Measurements from ENCODE around the gene PPIF. TPM values are rescaled to one million over a fixed set of nuclear protein-coding genes. Genes with fewer than 3 reads are reported as not detected.
A peak's percentile ranks its signal among the peaks of the same experiment; 100 is the strongest.

PPIF gene
- total RNA-seq, 2 experiments from 2014 or later: 92.3 to 96.1 TPM

GRCh38 chr10:79356104-79356503 is 8.8 kb downstream of the PPIF start:
- H3K27ac Mint-ChIP-seq: no peak overlapping the region
- POLR2A ChIA-PET: interaction anchor here (0.6 kb wide), 1 partner anchor 360 kb away, joined by 3 read pairs; no protein-coding TSS in a partner anchor
- no peaks in the 10 kb centered on the region for H3K27me3 Mint-ChIP-seq
- no peaks in the 10 kb centered on the region for H3K9me3 Mint-ChIP-seq (ENCODE audit: low read depth)
- no peak for DNase-seq
- peaks cover 61% of the 10 kb centered on the region for H3K36me3 Mint-ChIP-seq (ENCODE audit: low read depth)
- ATAC-seq: no peak
- CTCF ChIA-PET: no interaction called here
- intact Hi-C loops (cut with DNase I, micrococcal nuclease): no loop called here
- no peak overlapping the region for H3K4me3 Mint-ChIP-seq
- H3K4me1 Mint-ChIP-seq: peaks cover 20% of the 10 kb centered on the region

GRCh38 chr10:79357180-79357579 is 9.9 kb downstream of the PPIF start:
- ATAC-seq (no peak), DNase-seq (no peak)
- intact Hi-C loops (cut with DNase I, micrococcal nuclease): no loop called here
- peaks cover 29% of the 10 kb centered on the region for H3K4me1 Mint-ChIP-seq
- POLR2A ChIA-PET: interaction anchor here (1.3 kb wide), 1 partner anchor 9 kb away, joined by 3 read pairs; no protein-coding TSS in a partner anchor
- peaks cover 52% of the 10 kb centered on the region for H3K36me3 Mint-ChIP-seq (ENCODE audit: low read depth)
- CTCF ChIA-PET: interaction anchor here (1.0 kb wide), 1 partner anchor 17 kb away, joined by 6 read pairs; no protein-coding TSS in a partner anchor
- no peak overlapping the region for H3K27ac Mint-ChIP-seq
- H3K27me3 Mint-ChIP-seq: no peaks in the 10 kb centered on the region
- no peaks in the 10 kb centered on the region for H3K9me3 Mint-ChIP-seq (ENCODE audit: low read depth)
- H3K4me3 Mint-ChIP-seq: no peak overlapping the region

- intact Hi-C loops (cut with DNase I, micrococcal nuclease): no loop called here
- H3K4me3 Mint-ChIP-seq: no peak overlapping the region
- CTCF ChIA-PET: no interaction called here
- ATAC-seq (no peak), DNase-seq (no peak)
- H3K27ac Mint-ChIP-seq: no peak overlapping the region
- no peaks in the 10 kb centered on the region for H3K27me3 Mint-ChIP-seq
- H3K9me3 Mint-ChIP-seq (ENCODE audit: low read depth): no peaks in the 10 kb centered on the region
- POLR2A ChIA-PET: interaction anchor here (1.3 kb wide), 1 partner anchor 11 kb away, joined by 3 read pairs; no protein-coding TSS in a partner anchor
- peaks cover 22% of the 10 kb centered on the region for H3K4me1 Mint-ChIP-seq
- peaks cover 37% of the 10 kb centered on the region for H3K36me3 Mint-ChIP-seq (ENCODE audit: low read depth)
These were observed 11.5 kb downstream of the PPIF start for GRCh38 chr10:79358811-79359210.

GRCh38 chr10:79359816-79360498 is 12.7 kb downstream of the PPIF start:
- CTCF ChIA-PET: interaction anchor here (1.7 kb wide), 1 partner anchor 15 kb away, joined by 4 read pairs; no protein-coding TSS in a partner anchor
- Mint-ChIP-seq H3K4me1 (peaks cover 20% of the 10 kb centered on the region), H3K27ac (no peak overlapping the region), H3K9me3 (ENCODE audit: low read depth) (no peaks in the 10 kb centered on the region), H3K36me3 (ENCODE audit: low read depth) (peaks cover 25% of the 10 kb centered on the region), H3K27me3 (no peaks in the 10 kb centered on the region), H3K4me3 (no peak overlapping the region)
- DNase-seq (no peak), ATAC-seq (no peak)
- POLR2A ChIA-PET: interaction anchor here (0.7 kb wide), 1 partner anchor 129 kb away, joined by 3 read pairs; no protein-coding TSS in a partner anchor
- intact Hi-C loops (cut with DNase I, micrococcal nuclease): no loop called here

- intact Hi-C loops (cut with DNase I, micrococcal nuclease): no loop called here
- H3K36me3 Mint-ChIP-seq (ENCODE audit: low read depth): peaks cover 18% of the 10 kb centered on the region
- ATAC-seq (no peak), DNase-seq (no peak)
- no peak overlapping the region for H3K4me3 Mint-ChIP-seq
- peaks cover 16% of the 10 kb centered on the region for H3K4me1 Mint-ChIP-seq
- H3K27me3 Mint-ChIP-seq: no peaks in the 10 kb centered on the region
- no peak overlapping the region for H3K27ac Mint-ChIP-seq
- no peaks in the 10 kb centered on the region for H3K9me3 Mint-ChIP-seq (ENCODE audit: low read depth)
- POLR2A ChIA-PET: interaction anchor here (0.7 kb wide), 1 partner anchor 128 kb away, joined by 3 read pairs; no protein-coding TSS in a partner anchor
- CTCF ChIA-PET: interaction anchor here (1.0 to 1.7 kb wide), 2 partner anchors 14 to 111 kb away, joined by 4 to 7 read pairs; no protein-coding TSS in a partner anchor
These were observed 13.5 kb downstream of the PPIF start for GRCh38 chr10:79360499-79361342.

- no peaks in the 10 kb centered on the region for H3K9me3 Mint-ChIP-seq (ENCODE audit: low read depth)
- H3K4me3 Mint-ChIP-seq: no peak overlapping the region
- H3K27me3 Mint-ChIP-seq: no peaks in the 10 kb centered on the region
- intact Hi-C loops (cut with DNase I, micrococcal nuclease): no loop called here
- no peak overlapping the region for H3K27ac Mint-ChIP-seq
- peaks cover 10% of the 10 kb centered on the region for H3K36me3 Mint-ChIP-seq (ENCODE audit: low read depth)
- ChIA-PET CTCF (interaction anchor here (1.7 kb wide), 1 partner anchor 13 kb away, joined by 4 read pairs; no protein-coding TSS in a partner anchor), POLR2A (no interaction called here)
- DNase-seq: no peak
- H3K4me1 Mint-ChIP-seq: peaks cover 11% of the 10 kb centered on the region
- no peak for ATAC-seq
These were observed 14.6 kb downstream of the PPIF start for GRCh38 chr10:79361726-79362397.

GRCh38 chr10:79367426-79368189 is 20.3 kb downstream of the PPIF start:
- CTCF ChIA-PET: no interaction called here
- no peaks in the 10 kb centered on the region for H3K4me1 Mint-ChIP-seq
- no peaks in the 10 kb centered on the region for H3K36me3 Mint-ChIP-seq (ENCODE audit: low read depth)
- POLR2A ChIA-PET: no interaction called here
- intact Hi-C loops (cut with DNase I, micrococcal nuclease): no loop called here
- H3K27me3 Mint-ChIP-seq: no peaks in the 10 kb centered on the region
- peaks cover 2% of the 10 kb centered on the region for H3K9me3 Mint-ChIP-seq (ENCODE audit: low read depth)
- no peak overlapping the region for H3K4me3 Mint-ChIP-seq
- no peak for DNase-seq
- no peak overlapping the region for H3K27ac Mint-ChIP-seq
- ATAC-seq: no peak

GRCh38 chr10:79372871-79373270 is 25.6 kb downstream of the PPIF start:
- Mint-ChIP-seq H3K36me3 (ENCODE audit: low read depth) (no peaks in the 10 kb centered on the region), H3K27ac (no peak overlapping the region), H3K9me3 (ENCODE audit: low read depth) (peaks cover 2% of the 10 kb centered on the region), H3K4me1 (peaks cover 3% of the 10 kb centered on the region), H3K4me3 (no peak overlapping the region), H3K27me3 (no peaks in the 10 kb centered on the region)
- CTCF ChIA-PET: interaction anchor here (0.7 to 4.3 kb wide), 8 partner anchors 17 to 136 kb away, joined by 3 to 56 read pairs (median 11); no protein-coding TSS in a partner anchor
- POLR2A ChIA-PET: no interaction called here
- ATAC-seq: no peak
- no peak for DNase-seq
- intact Hi-C loops (cut with DNase I, micrococcal nuclease): no loop called here

GRCh38 chr10:79374312-79375191 is 27.3 kb downstream of the PPIF start:
- DNase-seq (peak; percentile 88), ATAC-seq (peak; percentile 78)
- Mint-ChIP-seq H3K9me3 (ENCODE audit: low read depth) (peaks cover 2% of the 10 kb centered on the region), H3K4me1 (peaks cover 3% of the 10 kb centered on the region), H3K27ac (peak overlapping the region; percentile 11), H3K27me3 (no peaks in the 10 kb centered on the region), H3K4me3 (no peak overlapping the region), H3K36me3 (ENCODE audit: low read depth) (no peaks in the 10 kb centered on the region)
- POLR2A ChIA-PET: no interaction called here
- intact Hi-C loops (cut with DNase I, micrococcal nuclease): loop anchor here (1.0 kb wide), 2 partner anchors 93 to 113 kb away; no protein-coding TSS in a partner anchor
- CTCF ChIA-PET: interaction anchor here (0.6 to 4.3 kb wide), 43 partner anchors 9 to 1603 kb away, joined by 3 to 56 read pairs (median 4); partner anchors contain the start of genes SFTPA2 and ZCCHC24

Measured in activated CD4-positive, alpha-beta T cell treated with anti-CD3 and anti-CD28 coated beads for 36 hours (primary cell).